ENCODE results near the gene SLC6A7.
"Not testable (repeated sequence)": the region's sequence is repeated elsewhere in the genome, so short reads cannot be mapped to it uniquely, and the experiment has no call there.

Gene SLC6A7

DNA sequence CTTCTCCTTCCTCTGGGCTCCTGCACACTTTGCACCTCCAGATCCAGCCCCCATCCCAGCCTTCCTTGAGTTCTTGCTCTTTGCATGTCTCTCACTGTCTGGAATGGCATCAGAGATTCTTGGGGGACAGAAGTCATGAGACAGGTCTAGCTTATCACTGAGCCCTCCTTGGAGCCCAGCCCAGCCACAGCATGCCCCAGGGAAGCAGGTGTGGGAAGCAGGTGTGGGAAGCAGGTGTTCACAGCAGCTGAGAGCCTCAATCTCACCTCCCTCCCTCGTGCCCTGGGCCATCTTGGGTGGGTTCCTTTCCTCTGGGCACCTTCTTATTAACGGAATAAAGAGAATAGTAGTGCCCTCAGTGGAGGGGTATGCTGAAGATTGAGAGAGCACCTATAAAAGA is 27.2 kb downstream of the SLC6A7 start:
- DNase-seq (ENCODE audit: low read depth in 2 of 3, low spot score in 2 of 3) = no peak

DNA sequence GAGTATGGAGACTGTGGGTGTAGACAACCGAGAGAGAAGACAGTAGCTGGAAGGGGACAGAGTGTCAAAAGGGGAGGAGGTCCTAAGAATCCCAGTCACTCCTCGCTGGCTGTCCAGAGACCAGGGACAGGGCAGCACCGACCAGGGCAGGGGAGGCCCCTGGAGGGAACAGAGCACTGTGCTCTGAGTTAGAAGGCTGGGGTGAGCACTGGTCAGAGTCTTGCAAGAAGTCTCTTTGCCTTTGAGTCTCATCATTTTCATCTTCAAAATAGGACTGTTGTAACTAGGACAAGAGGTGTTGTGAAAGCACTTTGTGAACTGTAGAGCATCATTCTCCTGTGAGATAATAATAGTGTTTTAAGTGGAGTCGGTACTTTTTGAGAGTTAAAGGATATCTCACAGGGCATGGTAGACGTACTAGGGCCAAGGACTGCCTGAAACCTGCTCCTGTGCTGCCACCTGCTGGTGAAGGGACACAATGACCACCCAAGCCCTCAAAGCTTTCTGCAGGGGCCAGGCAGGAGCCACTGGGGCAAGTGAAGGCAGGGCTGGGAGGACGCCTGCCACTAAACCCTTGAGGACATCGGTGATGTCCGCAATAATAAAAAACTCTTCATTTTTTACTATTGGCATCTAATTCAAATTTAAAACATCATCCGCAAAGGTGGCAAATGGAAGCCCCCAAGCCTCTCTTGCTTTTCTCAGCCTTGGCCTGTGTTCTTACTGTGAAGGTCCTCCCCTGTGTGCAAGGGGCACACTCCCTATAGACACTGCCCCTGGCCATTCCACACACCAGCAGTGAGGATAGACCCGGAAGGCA is 28.2 kb downstream of the SLC6A7 start:
- DNase-seq (ENCODE audit: low read depth in 2 of 3, low spot score in 2 of 3) = peak; percentile 32 to 75 (median 69)

DNA sequence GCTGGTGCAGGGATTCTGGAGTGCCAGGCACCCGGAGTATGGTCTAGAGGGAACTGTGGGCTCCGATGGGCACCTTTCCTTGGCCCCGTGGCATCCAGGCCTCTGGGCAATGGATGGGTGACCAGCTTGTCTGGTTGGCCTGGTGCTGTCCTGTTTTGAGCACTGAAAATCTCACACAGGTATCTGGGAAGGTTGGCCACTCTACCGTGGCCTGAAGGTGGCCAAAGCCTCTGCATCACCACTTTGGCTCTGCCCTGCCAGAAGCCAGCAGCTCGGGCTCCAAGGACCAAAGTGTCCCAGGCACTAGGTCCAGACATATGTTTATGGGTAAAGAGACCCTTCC is 28.8 kb downstream of the SLC6A7 start:
- DNase-seq (ENCODE audit: low read depth in 2 of 3, low spot score in 2 of 3) = no peak

DNA sequence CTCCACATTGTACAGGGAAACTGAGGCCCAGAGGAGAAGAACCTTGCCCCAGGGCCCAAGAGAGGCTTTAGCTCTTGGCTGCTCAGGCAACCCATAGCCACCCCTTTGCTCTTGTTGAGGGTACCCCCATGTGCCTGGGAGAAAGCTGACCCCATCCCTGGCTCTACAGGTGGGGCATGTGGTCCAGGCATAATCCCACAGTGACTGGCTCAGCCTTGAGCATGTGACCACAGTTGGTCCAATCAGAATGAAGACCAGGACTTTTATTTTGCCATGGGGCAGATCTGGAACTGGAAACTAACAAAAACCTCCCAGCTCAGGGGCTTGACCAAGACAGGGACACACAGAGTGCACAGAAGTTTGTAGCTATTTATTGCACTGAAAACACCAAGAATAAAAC is 29.3 kb downstream of the SLC6A7 start:
- no peak for DNase-seq (ENCODE audit: low read depth in 2 of 3, low spot score in 2 of 3)

DNA sequence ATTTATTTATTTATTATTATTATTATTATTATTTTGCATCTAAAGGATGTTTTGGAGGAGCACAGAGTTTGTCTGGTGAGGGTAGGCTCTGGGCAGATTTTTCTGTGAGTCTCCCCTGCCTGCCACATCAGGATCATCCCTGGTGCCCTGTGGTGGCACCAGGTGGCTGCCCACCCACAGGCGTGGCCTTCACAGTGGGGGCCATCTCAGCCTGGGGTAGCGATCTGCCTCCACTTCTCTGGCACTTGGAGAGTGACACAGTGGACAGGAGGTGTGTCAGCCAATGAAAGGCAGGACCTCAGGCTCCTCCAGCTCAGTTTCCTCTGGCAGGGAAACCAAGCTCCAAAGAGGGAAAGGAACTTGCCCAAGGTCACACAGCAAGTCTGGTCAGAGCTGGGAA is 30.0 kb downstream of the SLC6A7 start:
- DNase-seq (ENCODE audit: low read depth in 2 of 3, low spot score in 2 of 3) = no peak

DNA sequence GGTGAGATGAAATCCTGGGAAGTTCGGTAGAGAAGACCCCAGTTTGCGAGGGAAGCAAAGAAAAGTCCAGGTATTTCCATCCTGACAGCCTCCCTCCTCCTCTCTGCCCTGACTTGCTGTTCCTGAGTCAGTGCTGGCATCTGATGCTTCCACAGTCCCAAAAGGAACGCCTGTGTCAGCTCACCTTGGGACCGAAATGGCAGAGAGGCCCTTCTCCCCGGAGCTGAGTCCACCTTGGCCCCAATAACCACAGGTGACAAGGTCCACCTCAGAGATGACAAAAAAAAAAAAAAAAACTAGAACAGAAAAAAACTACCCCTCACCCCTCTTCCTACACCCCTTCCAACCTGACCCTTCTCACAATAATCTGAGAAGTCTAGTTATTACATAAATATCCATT is 31.6 kb downstream of the SLC6A7 start:
- DNase-seq (ENCODE audit: low read depth in 2 of 3, low spot score in 2 of 3) = no peak

DNA sequence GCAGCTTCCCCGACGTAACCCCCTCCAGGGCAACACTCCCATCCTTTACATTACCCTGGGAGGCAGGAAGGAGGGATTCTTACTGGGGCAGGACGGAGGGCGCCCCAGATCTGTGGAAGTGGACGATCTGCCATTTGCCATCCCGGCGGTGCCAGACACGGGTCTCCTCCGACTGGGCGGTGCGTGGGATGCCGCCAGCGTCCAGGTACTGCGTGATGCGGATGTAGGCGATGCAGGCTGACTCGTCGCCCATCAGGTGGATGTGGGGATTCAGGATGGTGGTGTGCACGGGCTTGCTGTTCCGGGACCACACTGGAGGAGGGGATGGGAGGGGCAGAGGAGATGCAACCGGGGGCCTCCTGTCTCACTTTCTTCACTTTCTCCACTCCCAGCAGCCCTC is 33.0 kb downstream of the SLC6A7 start:
- DNase-seq (ENCODE audit: low read depth in 2 of 3, low spot score in 2 of 3) = no peak

DNA sequence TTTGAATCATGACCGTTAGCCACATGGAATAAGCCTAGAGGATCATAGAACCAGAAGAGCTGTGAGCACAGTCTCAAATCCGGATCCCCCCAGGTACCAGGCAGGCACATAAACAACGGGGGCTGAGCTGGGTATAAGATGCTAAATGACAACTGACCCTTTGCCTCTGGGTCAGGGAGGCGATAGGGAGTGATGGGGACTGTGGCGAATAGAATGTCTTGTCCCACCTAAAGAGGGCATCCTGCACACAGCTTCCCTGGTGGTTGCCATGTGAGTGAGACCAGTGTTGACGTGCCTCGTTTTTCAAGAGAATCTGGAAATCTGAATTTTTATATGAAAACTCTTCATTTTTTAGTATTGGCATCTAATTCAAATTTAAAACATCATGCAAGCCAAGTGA is 33.6 kb downstream of the SLC6A7 start:
- DNase-seq (ENCODE audit: low read depth in 2 of 3, low spot score in 2 of 3) = no peak

DNA sequence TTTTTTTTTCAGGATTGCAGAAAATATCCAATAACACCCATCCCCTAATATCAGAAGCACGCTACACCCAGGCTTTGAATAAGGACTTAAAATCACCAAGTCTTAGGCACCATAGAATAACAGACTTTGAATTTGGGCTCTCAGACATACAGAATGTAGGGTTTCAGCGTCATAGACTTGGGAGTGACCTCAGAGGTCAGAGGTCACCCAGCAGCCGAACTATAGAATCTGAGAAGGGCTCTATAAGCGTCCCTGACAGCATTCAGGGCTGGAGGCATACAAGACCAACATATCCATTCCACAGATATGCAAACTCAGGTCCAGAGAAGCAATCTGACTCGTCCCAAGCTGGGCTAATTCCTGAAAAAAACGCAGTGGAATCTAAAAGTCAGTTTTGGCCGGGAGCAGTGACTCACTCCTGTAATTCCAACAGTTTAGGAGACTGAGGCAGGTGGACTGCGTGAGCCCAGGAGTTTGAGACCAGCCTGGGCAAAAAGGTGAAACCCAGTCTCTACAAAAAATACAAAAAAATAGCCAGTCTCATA is 34.7 kb downstream of the SLC6A7 start:
- no peak for DNase-seq (ENCODE audit: low read depth in 2 of 3, low spot score in 2 of 3)

DNA sequence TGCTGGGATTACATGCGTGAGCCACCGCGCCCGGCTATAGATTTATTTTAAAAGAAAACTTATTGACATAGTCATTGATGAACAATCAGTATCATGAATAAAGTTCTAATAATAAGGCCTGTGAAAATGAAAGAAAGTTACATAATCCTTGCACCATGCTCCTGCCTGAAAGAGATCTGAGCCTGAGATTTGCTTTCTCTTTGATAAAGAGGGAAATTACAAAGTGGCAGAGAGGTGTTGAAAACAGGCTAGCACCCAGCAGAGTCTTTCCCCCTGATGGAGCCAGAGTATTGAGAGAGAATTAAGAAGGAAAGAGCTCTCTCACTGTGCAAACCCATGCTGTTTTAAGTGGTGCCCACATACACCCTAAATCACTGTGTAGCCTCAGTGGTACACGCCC is 37.2 kb downstream of the SLC6A7 start:
- no peak for DNase-seq (ENCODE audit: low read depth in 2 of 3, low spot score in 2 of 3)

DNA sequence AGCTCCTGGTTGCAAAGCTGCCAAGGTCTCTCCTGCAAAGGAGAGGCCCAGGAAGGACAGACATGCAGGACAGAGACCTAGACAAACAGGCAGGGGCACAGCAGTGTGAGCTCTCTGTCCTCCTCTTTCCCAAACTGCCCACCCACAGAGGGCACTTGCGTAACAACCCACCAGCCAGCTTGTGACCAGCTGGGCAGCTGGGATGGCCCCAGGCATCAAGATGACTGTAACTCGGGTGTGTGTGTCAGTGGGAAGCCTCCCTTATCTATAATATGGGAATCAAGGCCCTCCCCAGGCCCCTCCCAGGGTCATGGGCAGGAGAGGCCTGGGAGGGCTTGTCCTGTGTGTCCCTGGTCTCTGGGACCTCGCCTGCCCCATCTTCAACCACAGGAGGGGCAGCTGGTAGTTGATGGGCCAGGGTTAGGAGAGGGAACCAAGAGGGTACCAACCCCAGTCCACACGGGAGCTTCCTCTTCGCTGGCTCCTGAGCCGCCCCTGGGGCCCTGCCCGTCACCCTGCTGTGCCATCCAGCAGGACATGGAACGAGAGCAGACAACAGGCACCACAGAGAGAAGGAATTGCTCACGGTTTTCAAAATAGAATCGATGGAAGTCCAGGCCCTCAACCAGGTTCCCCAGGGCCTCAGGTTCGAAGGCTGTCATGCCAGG is 37.9 kb downstream of the SLC6A7 start:
- DNase-seq (ENCODE audit: low read depth in 2 of 3, low spot score in 2 of 3) = no peak

DNA sequence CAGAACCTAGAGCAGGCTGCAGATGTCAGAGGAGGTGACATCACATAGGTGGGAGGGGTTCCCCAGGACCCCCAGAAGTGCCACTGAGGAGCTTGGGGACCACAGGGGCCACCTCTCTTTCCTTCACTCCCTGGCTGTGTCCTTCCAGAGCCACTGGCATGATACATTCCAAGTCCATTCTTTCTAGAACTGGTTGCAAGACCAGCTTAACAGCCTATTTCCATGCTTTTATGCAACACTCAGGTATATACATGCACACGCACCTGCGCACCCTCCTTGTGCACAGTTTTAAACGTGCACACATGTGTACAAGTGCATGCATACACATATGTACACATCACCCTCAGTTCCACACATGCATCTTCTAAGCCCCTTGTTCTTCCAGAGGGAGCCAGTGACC is 39.7 kb downstream of the SLC6A7 start:
- DNase-seq (ENCODE audit: low read depth in 2 of 3, low spot score in 2 of 3) = no peak

DNA sequence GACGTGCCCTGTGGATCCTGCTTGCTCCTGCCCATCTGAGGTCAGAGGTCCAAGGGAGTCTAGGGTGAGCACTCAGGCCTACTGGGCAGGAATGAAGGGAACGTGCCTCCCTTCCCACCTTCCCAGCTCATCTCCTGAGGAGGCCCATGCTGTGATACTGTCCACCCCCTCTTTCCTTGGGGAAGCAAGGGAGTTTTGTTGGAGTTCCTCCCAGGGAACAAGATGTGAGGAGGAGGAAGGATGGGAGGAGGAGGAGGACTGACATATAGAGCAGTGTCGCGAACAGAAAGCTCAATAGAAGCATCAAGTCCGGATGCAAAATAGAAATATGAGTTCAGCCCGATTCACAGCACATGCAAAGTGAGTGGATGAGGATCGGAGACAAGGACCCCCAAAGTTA is 41.0 kb downstream of the SLC6A7 start:
- no peak for DNase-seq (ENCODE audit: low read depth in 2 of 3, low spot score in 2 of 3)

DNA sequence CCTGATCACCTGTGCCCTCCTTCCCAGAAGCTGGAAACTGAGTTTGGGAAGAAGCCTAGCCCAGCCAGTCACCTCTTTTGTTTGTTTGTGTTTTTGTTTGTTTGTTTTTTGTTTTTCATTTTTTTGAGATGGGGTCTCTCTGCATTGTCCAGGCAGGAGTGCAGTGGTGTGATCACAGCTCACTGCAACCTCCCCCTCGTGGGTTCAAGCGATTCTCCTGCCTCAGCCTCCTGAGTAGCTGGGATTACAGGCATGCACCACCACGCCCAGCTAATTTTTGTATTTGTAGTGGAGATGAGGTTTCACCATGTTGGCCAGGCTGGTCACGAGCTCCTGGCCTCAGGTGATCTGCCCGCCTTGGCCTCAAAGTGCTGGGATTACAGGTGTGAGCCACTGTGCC is 43.8 kb downstream of the SLC6A7 start:
- DNase-seq (ENCODE audit: low read depth in 2 of 3, low spot score in 2 of 3) = not testable (repeated sequence)

DNA sequence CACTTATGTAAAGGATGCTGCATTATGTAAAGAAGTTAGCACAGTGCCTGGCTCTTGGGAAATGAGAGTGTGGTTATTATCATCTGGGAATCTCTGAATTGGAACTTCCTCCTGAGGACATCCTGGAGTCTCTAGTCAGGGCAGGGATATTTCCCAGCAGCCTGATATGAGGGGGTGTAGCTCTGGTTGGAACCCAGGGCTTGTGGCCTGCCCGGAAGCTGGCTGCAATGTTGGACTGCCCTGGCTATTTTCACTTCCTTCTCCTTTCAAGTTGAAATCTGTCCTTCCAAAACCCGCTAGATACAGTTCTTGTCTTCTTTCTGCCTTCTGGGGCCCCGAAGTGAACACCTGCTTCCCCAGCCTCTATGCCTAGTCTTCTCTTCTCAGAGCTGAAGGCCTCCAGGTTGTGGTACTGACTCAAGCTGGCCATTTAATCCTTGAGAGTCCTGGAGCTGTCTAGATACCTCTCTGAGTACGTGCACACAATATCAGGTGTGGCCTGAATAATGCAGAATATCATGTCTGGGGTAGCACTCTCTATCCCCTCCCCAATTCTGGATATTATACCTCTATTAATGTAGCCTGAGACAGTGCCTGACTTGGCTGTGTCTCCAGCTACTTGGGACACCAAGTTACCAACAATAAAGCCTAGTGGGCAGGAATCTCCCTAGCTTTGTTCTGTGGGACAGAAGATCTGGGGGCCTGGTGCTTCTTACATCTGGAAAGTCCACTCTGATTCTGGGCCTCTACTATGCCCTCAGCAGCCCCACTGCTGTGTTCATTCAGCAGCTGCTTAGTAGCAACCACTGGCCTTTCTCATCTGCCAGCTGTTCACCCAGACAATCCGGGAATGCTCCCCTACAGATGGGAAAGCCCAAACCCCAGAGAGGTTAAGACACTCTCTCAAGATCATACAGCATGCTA is 45.0 kb downstream of the SLC6A7 start:
- DNase-seq (ENCODE audit: low read depth in 2 of 3, low spot score in 2 of 3) = no peak

DNA sequence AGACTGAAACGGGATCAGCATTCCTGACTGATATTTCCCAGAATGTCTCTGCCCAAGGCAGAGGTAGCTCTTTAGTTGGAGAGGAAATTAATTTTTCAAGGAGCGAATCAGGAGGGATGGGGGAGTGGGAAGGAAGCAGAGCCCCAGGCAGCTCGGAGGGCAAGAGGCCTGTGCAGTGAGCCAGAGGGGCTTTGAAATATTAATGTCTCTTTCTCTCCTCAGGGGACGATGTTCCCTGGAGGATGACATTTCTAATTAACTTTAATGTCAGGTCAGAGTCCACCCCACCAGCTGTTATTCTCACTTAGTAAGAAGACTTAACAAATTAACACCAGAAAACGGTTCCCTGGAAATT is 45.6 kb downstream of the SLC6A7 start:
- no peak for DNase-seq (ENCODE audit: low read depth in 2 of 3, low spot score in 2 of 3)

DNA sequence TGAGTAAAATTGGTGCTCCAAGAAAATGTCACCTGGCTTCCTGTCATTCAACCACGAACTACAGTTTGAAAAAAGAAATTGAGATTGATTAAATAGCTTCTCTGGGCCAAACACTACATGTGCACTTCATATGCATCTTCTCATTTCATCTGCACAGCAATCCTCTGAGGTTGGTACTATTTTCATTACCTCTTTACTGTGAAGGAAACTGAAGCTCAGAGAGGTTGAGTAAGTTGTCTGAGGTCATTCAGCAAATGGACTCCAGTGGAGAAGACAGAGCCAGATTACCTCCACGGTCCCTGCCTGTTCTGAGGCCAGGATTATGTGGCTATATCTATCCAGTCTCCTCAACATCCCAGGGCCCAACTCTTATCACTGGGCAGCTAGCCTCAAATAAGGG is 46.5 kb downstream of the SLC6A7 start:
- no peak for DNase-seq (ENCODE audit: low read depth in 2 of 3, low spot score in 2 of 3)

DNA sequence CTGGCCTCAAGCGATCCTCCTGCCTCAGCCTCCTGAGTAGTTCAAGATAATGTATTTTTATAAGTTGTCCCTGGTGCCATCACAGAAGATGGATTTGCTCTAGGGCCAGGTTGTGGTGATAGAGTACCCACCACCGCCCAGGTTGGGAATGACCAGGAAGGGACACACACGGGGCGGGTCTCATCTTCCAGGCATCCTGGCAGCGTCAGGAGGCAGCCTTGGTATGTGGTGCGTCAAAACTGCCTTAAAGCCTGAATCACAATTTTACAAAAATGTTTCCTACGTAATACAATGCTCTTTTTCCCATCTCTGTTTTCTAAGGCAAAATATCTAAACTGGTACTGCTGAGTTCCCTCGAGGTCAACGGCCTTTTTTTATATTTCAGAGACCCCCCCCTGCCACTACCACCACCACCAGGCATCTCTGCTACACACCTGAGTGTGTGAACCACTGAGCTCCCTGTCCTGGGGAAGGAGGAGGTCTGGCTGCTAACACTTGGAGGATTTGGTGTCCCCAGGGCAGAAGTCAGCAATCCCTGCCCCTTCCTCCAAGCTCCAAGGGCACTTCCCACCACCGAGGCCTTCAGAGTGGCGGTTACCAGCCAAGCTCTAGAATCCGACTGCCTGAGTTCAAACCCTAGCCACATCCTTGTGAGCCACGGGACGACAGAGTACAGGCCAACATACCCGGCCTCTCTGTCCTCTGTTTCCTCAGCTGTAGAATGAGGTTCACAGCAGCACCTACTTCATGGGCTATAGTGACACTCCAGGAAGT is 47.3 kb downstream of the SLC6A7 start:
- no peak for DNase-seq (ENCODE audit: low read depth in 2 of 3, low spot score in 2 of 3)

DNA sequence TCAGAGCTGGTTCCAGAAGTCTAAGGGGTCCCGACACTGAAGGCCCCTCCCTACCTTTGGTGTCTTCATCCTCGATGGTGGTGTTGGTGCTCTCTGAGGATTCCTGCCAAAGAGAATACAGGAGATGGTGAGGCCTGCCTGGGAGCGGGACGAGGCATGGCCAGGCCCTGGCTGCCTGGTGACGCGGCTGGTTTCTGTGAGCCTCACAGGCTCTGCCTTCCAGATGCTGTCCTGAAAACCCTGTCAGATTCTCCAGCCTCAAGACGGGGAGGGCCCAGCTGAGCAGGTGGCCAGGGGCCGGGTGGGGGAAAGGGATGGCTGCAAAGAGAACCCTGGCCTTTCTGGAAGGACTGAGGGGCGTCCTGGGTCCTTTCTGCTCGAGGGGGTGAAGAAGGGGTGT is 48.8 kb downstream of the SLC6A7 start:
- no peak for DNase-seq (ENCODE audit: low read depth in 2 of 3, low spot score in 2 of 3)

DNA sequence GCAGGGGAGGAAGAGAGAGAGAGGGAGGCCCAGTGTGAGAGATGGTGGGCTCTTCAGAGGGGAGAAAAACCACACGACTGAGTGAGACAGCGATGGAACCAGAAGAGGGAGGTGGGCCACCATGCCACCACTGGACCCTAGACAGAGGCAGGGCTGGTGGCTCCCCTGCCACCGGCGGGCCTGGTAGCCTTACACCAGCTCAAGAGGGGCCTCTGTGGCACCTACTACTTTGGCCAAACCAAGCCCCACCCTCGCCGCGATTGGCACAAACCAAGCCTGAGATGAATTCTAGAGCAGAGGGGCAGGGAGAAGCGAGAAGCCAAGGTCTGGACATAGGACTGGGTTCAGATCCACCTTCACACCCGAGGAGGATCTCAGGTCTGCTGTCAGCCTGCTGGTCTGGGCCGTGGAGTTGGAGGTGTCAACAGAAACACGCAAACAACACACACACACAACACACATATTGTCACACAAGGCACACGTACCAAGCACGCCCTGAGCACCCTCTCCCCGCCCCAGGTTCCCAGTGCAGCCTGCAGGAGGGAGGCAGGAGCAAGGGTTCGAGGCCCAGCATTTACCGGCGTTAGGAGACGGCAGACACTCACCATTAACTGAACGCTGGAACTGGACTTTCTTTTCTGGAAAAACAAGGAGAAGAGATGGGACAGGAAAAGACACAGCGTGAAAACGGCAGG is 49.4 kb downstream of the SLC6A7 start:
- DNase-seq (ENCODE audit: low read depth in 2 of 3, low spot score in 2 of 3) = no peak

DNA sequence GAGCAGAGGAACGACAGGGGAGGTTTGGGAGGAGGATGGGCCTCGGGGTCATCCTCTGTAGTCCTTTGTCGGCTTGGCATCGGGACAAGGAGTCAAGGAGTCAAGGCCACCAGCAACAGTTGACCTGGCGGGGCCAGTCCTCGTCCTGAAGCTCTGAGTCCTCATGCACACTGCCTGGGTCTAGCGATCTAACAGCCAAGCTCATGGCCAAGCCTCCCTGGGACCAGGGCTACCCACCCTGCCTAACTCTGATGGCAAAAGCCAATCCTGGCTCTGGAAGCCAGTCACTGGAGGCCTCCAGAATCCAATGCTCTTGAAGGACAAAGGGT is 49.9 kb downstream of the SLC6A7 start:
- DNase-seq (ENCODE audit: low read depth in 2 of 3, low spot score in 2 of 3) = no peak
